ENCODE results near the gene TTC7B. TPM values are rescaled to one million over a fixed set of nuclear protein-coding genes. Genes with fewer than 3 reads are reported as not detected.

Gene TTC7B
- total RNA-seq, 1 experiment from 2014 or later, result 70.6 TPM

- TF ChIP-seq CTCF (IDR thresholded peaks at IDR 0.05 in 2 of 3, conservative IDR thresholded peaks at IDR 0.05 in 1 of 3; ENCODE audit: borderline replicate concordance in 1 of 3, insufficient read depth in 1 of 3, low read depth in 2 of 3, low read length in 2 of 3) (no peak), ZNF274 (IDR thresholded peaks at IDR 0.05; ENCODE audit: low read depth, low read length) (no peak), FOSL1 (IDR thresholded peaks at IDR 0.05; ENCODE audit: low read depth) (no peak)
Observed at GRCh38 chr14:90652626-90653025, 163.6 kb downstream of the TTC7B start (continued).

GRCh38 chr14:90651976-90652560, 164.2 kb downstream of the TTC7B start:
- ATAC-seq (no peak), DNase-seq (ENCODE audit: low read depth, low spot score) (no peak)
- BruUV-seq (replicated peaks), result no TSS peak
- intact Hi-C loops (cut with micrococcal nuclease), result no loop called here
- TF ChIP-seq ELF1 (IDR thresholded peaks at IDR 0.05; ENCODE audit: borderline replicate concordance, low read depth) (no peak), ZFX (IDR thresholded peaks at IDR 0.05) (no peak), TCF7L2 (IDR thresholded peaks at IDR 0.05; ENCODE audit: borderline replicate concordance, extremely low read depth, insufficient read depth, insufficient read length) (no peak), POLR2AphosphoS5 (IDR thresholded peaks at IDR 0.05; ENCODE audit: low read depth, low read length) (no peak), SRF (IDR thresholded peaks at IDR 0.05; ENCODE audit: low read depth) (no peak), POLR2A (IDR thresholded peaks at IDR 0.05; ENCODE audit: borderline replicate concordance, extremely low read depth, insufficient read depth, insufficient read length) (no peak), YY1 (IDR thresholded peaks at IDR 0.05; ENCODE audit: extremely low read depth, insufficient replicate concordance, low read depth, low read length) (no peak), RAD21 (IDR thresholded peaks at IDR 0.05; ENCODE audit: low read depth) (no peak), JUND (IDR thresholded peaks at IDR 0.05) (no peak), CEBPB (IDR thresholded peaks at IDR 0.05; ENCODE audit: low read depth) (no peak), ZBTB33 (IDR thresholded peaks at IDR 0.05; ENCODE audit: extremely low read depth, insufficient replicate concordance, low read length) (no peak), SIN3A (IDR thresholded peaks at IDR 0.05; ENCODE audit: low read depth) (no peak), SP1 (IDR thresholded peaks at IDR 0.05; ENCODE audit: low read depth) (no peak)
- Histone ChIP-seq H3K9ac (ENCODE audit: low read length) (no peak overlapping the region), H3K79me2 (ENCODE audit: insufficient read depth, low read length) (no peaks in the 10 kb centered on the region), H3K27ac (ENCODE audit: low read depth, low read length) (no peak overlapping the region), H3K9me2 (ENCODE audit: insufficient read depth) (no peaks in the 10 kb centered on the region), H3K4me2 (ENCODE audit: low read length) (no peak overlapping the region), H3K4me1 (ENCODE audit: control insufficient read depth in 1 of 2, insufficient read depth in 2 of 2, low read length in 2 of 2) (peaks cover 0 to 4% of the 10 kb centered on the region in 2 experiments; a peak in 2 of 4 replicates), H3K4me3 (replicated peaks in 1 of 2; ENCODE audit: low read depth in 1 of 2, low read length in 2 of 2) (no peak overlapping the region), H2AFZ (ENCODE audit: low read depth, low read length, poor library complexity, severe bottlenecking) (no peak overlapping the region), H4K20me1 (ENCODE audit: insufficient read depth) (no peaks in the 10 kb centered on the region), H3K9me3 (ENCODE audit: control insufficient read depth in 1 of 2, insufficient read depth in 1 of 2, low read depth in 1 of 2, low read length in 2 of 2) (no peaks in the 10 kb centered on the region), H3K27me3 (ENCODE audit: insufficient read depth, low read length) (no peaks in the 10 kb centered on the region), H3K36me3 (ENCODE audit: control insufficient read depth in 1 of 2, insufficient read depth in 2 of 2, low read length in 2 of 2) (no peaks in the 10 kb centered on the region)
- ChIA-PET RAD21 (ENCODE audit: low non-redundant PET in 1 of 2, low total read pairs in 2 of 2, uncharacterized antibody in 2 of 2, unreplicated experiment in 2 of 2) (no interaction called here), CTCF (no interaction called here), POLR2A (no interaction called here)
